ENCODE measurements around the gene GPBP1.
"Not testable (repeated sequence)": the region's sequence is repeated elsewhere in the genome, so short reads cannot be mapped to it uniquely, and the experiment has no call there.

GPBP1 gene

GRCh38 chr5:57292336-57292735, 118.5 kb downstream of the GPBP1 start:
- DNase-seq: no peak

GRCh38 chr5:57298295-57298984, 124.6 kb downstream of the GPBP1 start:
- DNase-seq: peak; percentile 30 to 58

- DNase-seq: no peak
Measured at GRCh38 chr5:57298985-57299491, 125.2 kb downstream of the GPBP1 start.

- no peak for DNase-seq
Measured at GRCh38 chr5:57299986-57300385, 126.1 kb downstream of the GPBP1 start.

- no peak for DNase-seq
Measured at GRCh38 chr5:57302164-57302563, 128.3 kb downstream of the GPBP1 start.

GRCh38 chr5:57302643-57303042, 128.8 kb downstream of the GPBP1 start:
- no peak for DNase-seq

GRCh38 chr5:57303985-57304384, 130.1 kb downstream of the GPBP1 start:
- no peak for DNase-seq

GRCh38 chr5:57304931-57305330, 131.1 kb downstream of the GPBP1 start:
- DNase-seq: no peak

- no peak for DNase-seq
Measured at GRCh38 chr5:57306359-57306758, 132.5 kb downstream of the GPBP1 start.

GRCh38 chr5:57307516-57307915, 133.7 kb downstream of the GPBP1 start:
- no peak for DNase-seq

GRCh38 chr5:57309022-57309421, 135.2 kb downstream of the GPBP1 start:
- not testable (repeated sequence) for DNase-seq

GRCh38 chr5:57311251-57311650, 137.4 kb downstream of the GPBP1 start:
- DNase-seq: no peak

- DNase-seq: no peak
Measured at GRCh38 chr5:57311921-57312735, 138.3 kb downstream of the GPBP1 start.

GRCh38 chr5:57313716-57314115, 139.9 kb downstream of the GPBP1 start:
- no peak for DNase-seq

Measured in NCI-H1930 (cell line).